ENCODE measurements around the gene GCK.

GRCh38 chr7:44208085-44208484 lies 18.8 kb upstream of the GCK start:
- no peak for TF ChIP-seq CTCF (IDR thresholded peaks at IDR 0.05)
- TF ChIP-seq POLR2A (IDR thresholded peaks at IDR 0.05), result no peak
